A549 (cell line): ENCODE results near the gene CACNB1.

ENCODE experiments used
- CTCF ChIP-seq: fragments of >200 bp; sonication (Bioruptor Twin); formaldehyde crosslinking; IDR thresholded peaks from 3 replicates; pipeline ENCODE4 v1.5.1; 2016
- PBX3 ChIP-seq: IDR thresholded peaks from 2 replicates; pipeline ENCODE4 v1.6.1; 2012
- SMC3 ChIP-seq: fragments of >200 bp; sonication (Bioruptor Twin); formaldehyde crosslinking; IDR thresholded peaks from 3 replicates; pipeline ENCODE4 v1.6.1; 2018; ENCODE audit warnings: inconsistent platforms

- TF ChIP-seq CTCF: no peak
- TF ChIP-seq SMC3: no peak
- TF ChIP-seq PBX3: no peak
Measured at GRCh38 chr17:39173080-39173479, 24.4 kb downstream of the CACNB1 start.
